Stimulated activated CD4-positive, alpha-beta T cell treated with anti-CD3 and anti-CD28 coated beads, TNF-alpha, amount 100 ng/mL, for 1 hour (primary cell): ENCODE data around the gene MBP.

Experiments used
- DNase-seq, 3 donors: peaks; one replicate each; pipeline ENCODE4 v3.0.0-alpha.2; 2020; ENCODE audit warnings: low read depth in 3 of 3, low spot score in 1 of 3

Gene MBP

DNA sequence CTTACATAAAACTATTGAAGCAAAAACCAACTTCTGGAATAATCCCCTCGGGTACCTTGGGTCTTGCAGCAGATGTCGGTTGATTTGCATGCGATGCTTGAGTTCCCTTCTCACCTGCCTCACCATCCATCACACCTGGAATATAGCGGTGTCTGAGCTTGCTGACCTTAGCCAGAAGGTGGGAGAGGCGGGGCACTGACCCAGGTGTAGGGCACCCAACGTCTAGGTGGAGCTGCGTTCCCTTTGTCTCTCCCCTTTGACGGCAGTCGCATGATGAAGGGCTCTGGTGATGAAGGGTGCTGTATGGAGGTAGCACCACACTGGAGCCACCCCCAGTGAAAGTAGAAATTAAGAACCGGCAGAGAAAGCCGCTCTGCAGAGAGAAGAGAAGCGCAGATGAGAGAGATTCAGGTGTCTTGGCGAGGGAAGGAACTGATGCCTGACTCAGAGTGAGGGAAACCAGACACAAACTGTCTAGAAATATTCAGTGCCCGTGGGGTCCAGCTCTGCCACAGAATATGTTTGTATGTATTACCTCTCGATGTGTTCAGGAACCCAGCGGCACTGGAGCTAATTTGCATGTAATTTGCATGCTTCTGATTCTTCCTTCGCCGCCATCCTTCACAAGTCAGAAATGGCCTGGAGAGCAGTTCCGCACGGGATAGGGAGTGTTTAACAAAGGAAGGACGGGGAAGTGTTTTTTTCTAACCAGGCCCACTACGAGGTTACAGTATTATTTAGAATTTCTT, 19.4 kb upstream of the MBP start:
- no peak for DNase-seq

DNA sequence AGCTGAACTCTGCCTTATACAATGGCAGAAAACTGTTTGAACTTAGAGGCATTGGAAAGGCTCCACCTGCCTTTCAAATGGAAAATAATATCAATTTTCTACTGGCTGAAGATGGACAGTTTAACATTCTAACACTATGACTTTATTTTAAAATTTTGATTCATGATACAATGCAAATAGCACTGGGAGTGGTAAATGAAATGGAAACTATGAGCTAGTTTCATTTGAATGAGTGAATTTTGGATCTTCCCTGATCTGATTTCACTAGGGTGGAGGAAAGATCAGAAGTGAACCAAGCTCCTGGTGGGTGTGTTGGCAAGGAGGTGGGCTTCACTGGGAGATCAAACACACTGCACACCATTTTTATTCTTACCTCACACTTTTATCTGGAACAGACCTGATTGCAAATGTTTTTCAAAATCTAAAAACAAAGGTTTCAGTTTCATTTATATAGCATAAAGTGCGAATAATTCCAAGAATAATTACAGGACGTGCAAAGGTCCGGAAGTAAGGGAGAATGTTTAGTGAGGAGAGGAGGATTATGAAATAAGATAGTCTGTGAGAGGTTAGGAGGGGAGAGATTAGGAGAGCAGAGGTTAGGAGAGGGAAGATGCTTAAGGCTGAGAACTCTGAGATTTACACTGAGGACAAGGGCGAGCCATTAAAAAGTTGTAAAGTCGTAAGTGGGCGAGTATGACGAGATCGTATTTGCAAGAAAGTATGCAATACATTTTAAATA, 18.6 kb upstream of the MBP start:
- no peak for DNase-seq

DNA sequence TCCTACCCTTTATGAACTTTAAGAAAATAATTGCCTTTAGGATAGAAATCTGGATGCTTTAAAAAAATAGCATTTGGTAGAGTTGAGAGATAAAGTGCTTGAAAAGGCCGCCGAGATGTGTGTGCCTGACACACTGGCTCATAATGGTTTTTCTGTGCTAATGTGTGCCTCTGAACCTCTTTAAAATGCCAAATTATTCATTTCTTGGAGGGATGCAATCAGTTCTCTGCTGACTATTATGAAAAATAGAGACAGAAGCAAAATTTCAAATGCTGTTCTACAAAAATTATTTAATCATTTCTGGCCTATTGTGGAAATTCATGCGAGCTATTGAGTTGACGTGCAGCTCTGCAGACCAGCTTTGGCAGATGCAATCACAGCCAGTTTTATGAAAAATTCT, 18.0 kb upstream of the MBP start:
- no peak for DNase-seq

DNA sequence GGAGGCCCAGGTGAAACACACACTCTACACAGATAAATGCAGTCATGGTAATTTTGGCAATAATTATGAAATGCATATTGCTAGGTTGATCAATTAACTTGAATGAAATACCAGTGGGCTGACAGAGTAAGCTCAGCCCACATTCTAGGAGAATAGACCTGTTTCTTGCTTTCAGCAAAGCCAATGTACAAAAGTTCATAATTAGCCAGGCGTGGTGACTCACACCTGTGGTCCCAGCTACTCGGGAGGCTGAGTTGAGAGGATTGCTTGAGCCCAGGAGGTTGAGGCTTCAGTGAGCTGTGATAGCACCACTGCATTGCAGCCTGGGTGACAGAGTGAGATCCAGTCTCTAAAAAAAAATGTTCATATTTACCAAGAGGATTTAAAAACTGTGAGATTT, 15.7 kb upstream of the MBP start:
- DNase-seq = no peak

DNA sequence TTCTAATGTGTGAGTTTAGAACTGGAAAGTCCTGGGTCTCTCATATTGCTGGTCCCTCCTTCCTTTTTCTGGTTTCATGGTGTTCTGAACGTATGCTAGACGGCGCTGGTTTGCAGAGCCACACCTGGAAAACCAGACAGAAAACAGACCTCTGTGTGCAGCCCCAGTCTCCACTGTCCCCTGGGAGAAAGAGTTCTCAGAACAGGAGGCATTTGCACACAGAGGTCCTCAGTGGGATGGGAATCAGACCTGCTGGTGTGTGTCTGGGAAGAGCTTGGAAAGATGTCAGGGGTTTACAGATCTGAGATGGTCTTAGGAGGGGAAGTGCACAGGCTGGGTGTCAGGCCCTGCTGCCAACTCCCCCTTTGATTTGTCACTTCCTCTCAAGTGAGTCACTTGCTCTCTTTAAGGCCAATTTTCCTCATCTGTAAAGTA, 14.9 kb upstream of the MBP start:
- no peak for DNase-seq

DNA sequence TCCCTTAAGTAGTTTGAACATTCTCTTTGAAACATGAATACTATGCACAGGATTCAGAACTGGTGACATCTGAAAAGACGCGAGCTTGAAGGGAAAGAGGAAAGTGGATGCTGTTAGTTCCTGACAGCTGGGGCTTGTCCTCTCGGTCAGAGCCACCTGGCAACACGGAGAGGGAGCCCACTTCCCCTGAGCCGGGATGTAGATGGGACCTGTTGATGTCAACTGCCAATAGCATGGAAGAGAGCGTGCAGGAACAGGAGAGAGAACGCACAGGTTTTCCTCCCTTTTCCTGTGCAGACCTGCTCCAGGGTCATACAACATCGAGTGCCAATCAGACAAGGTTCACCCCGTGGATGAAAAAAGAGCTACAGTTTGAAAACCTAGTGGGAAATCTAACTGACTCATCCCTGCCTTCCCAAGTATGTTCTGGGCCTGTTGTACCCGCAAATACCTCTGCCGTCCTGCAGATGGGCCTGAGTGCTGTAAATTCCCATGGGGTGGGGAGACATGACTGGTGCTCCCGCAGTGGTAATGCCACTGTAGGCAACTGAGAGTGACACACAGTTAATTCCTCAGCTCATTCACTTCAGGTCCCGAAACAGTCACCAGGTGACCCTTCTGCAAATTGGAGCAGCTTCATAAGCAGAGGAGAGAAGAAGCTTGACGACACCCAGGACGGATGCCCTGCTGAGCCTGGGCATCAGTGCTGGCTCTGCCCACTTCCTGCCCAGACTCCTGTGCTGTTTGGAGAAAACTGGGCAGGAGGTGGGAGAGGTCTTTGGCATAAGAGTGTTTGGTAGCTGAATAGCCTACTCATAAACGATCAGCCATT, 13.9 kb upstream of the MBP start:
- no peak for DNase-seq

DNA sequence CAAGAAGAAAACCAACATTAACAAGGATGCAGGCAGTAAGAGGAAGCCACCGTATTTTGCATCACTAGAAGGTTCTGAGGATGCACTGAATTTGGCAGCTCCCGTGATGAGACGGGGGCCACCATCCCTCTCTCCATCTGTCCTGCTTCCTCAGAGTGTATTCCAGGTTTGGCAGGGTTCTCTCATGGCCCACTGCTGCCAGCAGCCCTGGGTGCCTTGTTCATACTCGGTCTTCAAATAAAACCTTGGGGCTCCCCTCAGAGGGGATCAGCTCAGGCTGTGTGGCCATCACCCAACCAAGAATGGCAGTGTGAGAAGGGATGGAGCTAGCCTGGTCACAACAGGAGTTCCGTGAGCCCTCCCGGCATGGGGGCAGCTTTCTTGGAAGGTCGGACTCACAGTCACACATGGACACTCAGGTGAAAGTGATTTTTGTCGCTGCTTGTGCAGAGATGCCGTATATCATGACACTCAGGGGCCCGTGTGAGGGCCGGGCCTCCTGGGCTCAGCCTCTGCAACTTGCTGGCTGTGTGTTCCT, 12.8 kb upstream of the MBP start:
- DNase-seq = no peak

DNA sequence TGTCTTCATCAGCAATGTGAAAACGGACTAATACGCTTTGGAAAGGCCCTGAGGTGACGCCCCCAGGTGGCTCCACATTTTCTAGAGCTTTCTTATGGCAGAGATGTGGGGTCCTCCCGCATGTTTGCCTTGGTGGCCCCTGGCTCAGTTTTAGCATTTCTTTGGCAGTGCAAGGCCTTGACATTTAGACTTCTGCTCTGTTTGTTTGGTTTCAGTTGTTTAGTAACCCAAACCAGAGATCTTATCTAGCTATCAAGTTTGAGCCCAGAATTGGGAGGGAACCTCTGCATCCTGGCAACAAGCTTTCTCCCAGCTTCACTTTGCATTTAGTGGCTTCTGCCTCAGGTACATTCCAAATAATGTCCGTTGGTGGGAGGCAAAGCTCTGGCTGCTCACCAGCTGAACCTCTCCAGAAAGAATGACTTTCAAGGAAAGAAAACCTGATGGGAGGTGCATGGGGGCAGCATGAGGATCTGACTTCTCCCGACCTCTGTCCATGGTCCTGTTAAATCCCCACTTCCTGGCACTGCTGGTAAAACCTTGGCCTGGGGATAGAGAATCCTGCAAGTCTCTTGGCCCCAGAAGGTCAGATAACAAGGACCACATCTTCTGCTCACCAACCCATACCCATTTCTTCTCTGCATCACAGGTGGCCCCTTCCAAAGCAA, 12.0 kb upstream of the MBP start:
- DNase-seq = no peak

DNA sequence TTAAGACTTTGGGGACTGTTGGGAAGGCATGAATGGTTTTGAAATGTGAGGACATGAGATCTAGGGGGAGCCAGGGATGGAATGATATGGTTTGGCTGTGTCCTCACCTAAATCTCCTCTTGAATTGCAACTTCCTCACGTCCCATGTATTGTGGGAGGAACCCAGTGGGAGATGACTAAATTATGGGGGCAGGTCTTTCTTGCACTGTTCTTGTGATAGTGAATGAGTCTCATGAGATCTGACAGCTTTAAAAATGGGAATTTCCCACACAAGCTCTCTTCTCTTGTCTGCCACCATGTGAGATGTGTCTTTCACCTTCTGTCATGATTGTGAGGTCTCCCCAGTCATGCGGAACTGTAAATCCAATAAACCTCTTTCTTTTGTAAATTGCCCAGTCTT, 11.5 kb upstream of the MBP start:
- no peak for DNase-seq

DNA sequence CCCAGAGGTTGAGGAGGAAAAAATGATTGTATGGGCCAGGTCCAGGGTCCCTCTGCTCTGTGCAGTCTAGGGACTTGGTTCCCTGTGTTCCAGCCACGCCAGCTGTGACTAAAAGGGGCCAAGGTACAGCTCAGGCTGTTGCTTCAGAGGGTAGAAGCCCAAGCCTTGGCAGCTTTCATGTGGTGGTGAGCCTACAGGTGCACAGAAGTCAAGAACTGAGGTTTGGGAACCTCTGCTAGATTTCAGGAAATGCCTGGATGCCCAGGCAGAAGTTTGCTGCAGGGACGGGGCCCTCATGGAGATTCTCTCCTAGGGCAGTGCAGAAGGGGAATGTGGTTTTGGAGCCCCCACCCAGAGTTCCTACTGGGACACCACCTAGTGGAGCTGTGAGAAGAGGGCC, 10.6 kb upstream of the MBP start:
- no peak for DNase-seq

DNA sequence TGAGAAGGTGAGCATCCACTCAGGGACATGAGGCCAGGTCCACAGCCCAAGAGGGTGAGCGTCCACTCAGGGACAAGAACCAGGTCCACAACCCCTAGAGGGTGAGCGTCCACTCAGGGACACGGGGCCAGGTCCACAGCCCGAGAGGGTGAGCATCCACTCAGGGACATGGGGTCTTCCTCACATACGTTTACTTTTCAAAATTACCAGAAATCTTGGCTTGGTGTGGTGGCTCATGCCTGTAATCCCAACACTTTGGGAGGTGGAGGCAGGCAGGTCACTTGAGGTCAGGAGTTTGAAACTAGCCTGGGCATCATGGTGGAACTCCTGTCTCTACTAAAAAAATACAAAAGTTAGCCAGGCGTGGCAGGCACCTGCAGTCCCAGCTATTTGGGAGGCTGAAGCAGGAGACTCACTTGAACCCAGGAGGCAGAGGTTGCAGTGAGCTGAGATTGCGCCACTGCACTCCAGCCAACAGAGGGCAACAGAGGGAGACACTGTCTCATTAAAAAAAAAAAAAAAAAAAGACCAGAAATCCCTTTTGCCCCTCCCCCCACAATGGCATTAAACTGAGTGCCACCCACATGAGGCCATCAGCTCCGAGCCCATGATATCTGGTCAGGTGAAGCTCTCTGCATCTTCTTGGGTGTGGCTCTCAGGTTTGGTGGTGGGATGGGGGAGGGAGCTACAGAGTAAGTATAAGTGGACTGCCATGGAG, 9.0 kb upstream of the MBP start:
- no peak for DNase-seq

DNA sequence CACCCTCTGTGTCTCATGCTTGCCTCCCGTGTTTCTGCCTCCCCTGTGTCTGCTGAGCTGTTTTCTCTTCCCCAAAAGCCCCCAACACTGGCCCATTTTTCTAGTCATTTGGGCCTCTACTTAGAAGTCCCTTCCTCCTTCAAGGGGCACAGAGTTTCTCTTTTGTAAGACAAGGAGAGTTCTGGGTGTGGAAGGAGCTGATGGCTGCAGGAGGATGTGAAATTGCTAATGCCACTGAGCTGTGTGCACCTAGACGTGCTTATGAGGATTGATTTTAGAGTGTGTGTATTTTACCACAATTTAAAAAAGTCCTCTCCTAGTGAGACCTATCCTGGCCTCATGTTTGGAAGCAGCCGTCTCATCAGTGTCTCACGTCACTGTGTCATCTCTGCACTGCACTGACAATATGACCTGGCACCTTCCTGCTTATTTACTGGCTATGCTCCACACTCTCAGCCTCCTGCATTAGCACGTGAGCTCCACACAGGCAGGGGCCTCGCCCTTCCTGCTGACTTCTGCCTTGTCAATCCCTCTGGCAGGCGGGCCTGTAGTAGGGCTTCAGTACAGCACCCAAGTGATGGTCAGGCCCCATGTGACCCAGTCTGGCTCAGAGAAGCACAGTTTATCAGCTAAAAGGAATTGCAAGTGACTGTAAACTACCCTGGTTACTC, 8.0 kb upstream of the MBP start:
- DNase-seq = no peak

DNA sequence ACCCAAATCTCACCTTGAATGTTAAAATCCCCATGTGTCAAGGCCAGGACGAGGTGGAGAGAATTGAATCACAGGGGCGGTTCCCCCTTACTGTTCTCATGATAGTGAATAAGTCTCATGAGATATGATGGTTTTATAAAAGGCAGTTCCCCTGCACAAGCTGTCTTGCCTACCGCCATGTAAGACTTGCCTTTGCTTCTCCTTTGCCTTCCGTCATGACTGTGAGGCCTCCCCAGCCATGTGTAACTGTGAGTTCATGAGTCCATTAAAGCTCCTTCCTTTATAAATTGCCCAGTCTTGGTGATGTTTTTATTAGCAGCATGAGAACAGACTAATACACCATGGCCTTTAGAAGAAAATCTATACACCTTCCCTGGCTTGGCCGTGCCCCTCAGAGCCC, 7.4 kb upstream of the MBP start:
- no peak for DNase-seq

DNA sequence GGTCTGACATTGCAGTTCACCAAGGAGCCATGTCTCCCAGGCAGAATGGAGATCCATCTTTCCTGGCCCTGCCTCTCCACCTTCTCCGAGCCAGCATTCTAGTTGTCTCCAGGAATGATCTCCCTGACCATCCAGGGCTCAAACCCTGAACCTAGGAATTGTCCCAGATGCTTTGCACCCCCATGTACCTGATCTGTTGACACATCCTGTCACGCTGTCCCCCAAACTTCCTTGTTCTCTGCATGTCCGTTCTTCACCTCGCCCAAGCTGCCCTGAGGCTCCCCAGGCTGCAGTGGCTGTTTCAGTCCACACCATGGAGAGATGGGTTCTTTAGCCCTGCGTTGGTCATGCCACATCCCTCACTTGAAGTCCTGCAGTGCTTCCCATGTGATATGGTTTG, 7.0 kb upstream of the MBP start:
- DNase-seq = no peak

DNA sequence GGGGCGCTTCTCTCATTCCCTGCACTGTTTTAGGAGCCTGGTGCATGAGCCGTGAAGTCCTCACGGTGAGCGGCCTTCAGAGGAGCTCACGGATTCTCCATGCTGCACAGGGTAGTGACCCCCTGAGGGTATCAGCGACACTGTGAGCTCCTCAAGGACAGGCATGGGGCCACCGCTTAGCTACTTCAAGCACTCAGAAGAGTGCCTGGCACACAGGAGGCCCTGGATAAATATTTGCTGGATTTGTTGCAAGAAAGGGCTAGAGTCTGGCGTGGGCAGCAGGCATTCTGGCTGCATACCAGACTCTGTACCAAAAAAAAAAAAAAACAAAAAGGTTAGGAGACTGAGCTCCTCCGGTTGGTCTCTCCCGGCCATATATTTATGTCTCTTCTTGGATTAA, 5.7 kb upstream of the MBP start:
- DNase-seq = no peak

DNA sequence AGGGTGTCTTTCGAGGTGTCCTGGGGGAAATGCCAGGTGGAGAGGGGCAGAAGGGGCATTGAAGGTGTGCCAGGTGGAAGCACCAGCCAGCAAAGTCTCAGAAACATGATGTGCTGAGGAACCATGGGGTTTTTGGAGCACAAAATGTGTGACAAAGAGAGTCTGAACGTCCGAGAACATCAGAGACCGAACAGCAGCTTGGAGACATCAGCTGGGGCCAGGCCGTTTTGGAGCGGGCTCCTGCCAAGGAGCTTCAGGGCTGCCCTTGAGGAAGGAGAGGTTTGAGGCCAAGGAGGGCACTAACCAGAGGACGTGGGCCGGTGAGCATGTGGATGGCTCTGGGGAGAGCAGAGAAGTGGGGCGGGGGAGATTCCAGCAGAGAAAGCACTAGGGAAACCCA, 5.3 kb upstream of the MBP start:
- no peak for DNase-seq

DNA sequence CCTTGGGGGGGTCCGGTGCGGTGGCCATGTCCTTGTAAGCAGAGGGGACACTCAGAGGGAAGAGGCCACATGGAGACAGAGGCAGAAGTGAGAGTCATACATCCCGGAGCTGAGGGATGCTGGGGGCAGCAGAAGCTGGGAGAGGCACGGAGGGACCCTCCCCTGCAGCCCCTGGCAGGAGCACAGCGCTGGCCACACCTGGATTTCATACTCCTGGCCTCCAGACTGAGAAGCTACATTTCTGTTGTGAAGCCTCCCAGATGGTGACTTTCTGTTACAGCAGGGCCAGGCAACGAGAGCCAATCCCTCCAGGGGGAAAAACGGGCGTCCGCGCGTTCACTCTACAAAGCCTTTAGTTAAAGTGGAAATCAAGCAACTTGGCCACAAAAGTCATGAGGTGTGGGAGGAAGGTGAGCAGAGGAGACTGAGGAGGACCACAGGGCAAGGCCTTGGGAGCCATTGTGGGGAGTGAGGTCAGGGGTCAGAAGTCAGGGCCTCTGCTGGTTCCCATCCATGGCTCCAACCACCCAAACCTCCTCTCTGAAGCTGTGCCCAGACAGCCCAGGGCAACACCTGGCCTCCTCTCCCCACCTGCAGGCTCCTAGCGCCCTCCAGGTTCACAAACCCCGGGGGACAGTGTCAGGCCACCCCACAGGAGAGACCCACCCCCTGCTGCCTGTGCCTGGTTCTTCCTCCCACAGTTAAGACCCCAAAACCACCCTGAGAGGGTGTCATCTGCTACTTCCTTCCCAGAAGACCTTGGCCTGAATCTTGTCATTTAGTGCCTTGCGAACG, 4.5 kb upstream of the MBP start:
- no peak for DNase-seq

DNA sequence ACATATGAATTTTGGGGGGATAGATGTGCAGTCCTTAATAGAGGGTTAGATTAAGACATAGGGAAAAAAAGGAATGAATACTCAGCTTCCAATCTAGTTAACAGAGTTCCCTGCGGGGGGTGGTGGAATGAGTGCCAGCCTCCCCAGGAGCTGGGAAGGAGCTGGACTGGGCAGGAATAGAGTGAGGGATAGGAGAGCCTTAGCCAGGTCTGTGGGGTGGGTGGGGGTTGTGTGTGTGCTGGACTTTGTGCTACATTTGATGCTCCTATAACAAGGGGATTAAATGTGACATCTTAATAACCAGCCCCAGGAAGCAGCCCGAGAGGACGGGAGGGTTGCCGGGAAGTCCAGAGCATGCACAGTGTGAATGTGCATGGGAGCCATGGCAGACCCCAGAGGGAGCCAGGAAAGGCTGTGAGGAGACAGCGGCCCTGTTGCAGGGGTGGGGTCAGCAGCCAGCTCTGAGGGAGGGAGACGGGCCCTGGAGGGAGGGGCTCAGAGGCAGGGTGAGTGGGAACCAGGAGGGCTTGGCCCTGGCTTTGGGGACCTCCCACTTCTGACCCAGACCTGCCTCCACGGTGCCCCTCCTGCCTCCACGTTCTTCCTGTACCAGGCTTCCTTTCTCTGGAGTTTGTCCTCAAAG, 3.6 kb upstream of the MBP start:
- no peak for DNase-seq
